Measurements from ENCODE around the gene NR2F1-AS1. TPM values are rescaled to one million over a fixed set of nuclear protein-coding genes. Genes with fewer than 3 reads are reported as not detected.

The NR2F1-AS1 gene
- total and polyA plus RNA-seq, 2 experiments from 2014 or later: 8.3 to 36.0 TPM

DNA sequence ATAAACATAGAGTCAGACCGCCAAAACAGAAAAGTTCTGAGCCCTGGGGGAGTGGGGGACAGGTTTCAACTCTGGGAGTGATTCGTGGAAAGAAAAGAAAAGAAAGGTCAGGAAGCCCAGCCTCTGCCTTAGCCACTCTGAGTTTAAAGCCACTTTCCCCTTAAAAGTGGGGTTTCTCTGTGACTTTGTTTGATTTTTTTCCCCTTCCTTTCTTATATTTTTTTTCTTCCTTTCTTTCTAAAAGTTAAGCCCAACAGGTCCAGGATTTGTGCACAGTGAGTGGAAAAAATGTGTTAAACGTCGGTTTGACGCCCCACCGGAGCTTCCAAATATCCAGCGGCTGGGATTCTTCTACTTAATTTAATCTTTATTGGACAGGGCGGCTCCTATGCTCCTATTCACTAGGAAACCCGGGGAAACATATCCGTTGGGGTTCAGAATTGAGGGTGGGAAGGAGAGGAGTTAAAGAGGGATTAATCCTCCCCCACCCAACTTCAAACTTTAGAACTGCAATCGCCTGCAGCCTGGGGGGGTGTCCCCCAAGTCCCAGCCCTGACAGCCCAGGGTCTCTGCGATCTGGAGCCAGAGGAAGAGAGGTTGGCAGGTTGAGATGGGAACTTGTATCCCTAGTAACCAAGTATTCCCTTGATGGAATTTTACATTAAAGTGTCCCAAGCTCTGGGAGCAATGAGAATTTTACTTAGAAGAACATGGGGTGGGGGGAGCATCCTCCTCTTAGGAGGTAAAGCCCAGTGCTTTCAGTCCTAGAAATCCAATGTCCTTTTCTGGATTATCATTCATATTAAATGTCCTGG, 6.3 kb downstream of the NR2F1-AS1 start:
- Histone ChIP-seq H3K9me2 (ENCODE audit: insufficient read depth) (no peaks in the 10 kb centered on the region), H3K9ac (no peak overlapping the region), H3F3A (ENCODE audit: insufficient read depth) (no peaks in the 10 kb centered on the region), H3K27me3 (replicated peaks; ENCODE audit: insufficient read depth) (no peaks in the 10 kb centered on the region), H3K4me3 (no peak overlapping the region), H3K4me1 (ENCODE audit: insufficient read depth) (0 out of 2 replicates have a peak, but pooled peaks cover 5% of the 10 kb centered on the region), H3K79me2 (ENCODE audit: insufficient read depth) (peaks cover 89% of the 10 kb centered on the region), H2AFZ (no peak overlapping the region), H4K20me1 (ENCODE audit: insufficient read depth) (no peaks in the 10 kb centered on the region), H3K4me2 (ENCODE audit: unreplicated experiment) (no peak overlapping the region), H3K27ac (no peak overlapping the region), H3K36me3 (ENCODE audit: low read depth) (no peaks in the 10 kb centered on the region), H3K9me3 (ENCODE audit: low read depth) (no peaks in the 10 kb centered on the region)
- no peak for TF ChIP-seq EZH2 (IDR thresholded peaks at IDR 0.05; ENCODE audit: insufficient read depth, poor library complexity, severe bottlenecking)
- no peak for TF ChIP-seq EZH2phosphoT487 (IDR thresholded peaks at IDR 0.05; ENCODE audit: insufficient read depth, low read depth)
- DNase-seq: no peak
- WGBS, 2 experiments (ENCODE audit: low coverage in 1 of 2, low lambda C conversion rate in 2 of 2, missing lambda C conversion rate in 2 of 2): 74 to 76% methylated on average over 12 of the region's 12 CpGs
- in situ Hi-C loops (cut with MboI): loop anchor here (25.0 kb wide), 1 partner anchor 1262 kb away; no protein-coding TSS in a partner anchor

DNA sequence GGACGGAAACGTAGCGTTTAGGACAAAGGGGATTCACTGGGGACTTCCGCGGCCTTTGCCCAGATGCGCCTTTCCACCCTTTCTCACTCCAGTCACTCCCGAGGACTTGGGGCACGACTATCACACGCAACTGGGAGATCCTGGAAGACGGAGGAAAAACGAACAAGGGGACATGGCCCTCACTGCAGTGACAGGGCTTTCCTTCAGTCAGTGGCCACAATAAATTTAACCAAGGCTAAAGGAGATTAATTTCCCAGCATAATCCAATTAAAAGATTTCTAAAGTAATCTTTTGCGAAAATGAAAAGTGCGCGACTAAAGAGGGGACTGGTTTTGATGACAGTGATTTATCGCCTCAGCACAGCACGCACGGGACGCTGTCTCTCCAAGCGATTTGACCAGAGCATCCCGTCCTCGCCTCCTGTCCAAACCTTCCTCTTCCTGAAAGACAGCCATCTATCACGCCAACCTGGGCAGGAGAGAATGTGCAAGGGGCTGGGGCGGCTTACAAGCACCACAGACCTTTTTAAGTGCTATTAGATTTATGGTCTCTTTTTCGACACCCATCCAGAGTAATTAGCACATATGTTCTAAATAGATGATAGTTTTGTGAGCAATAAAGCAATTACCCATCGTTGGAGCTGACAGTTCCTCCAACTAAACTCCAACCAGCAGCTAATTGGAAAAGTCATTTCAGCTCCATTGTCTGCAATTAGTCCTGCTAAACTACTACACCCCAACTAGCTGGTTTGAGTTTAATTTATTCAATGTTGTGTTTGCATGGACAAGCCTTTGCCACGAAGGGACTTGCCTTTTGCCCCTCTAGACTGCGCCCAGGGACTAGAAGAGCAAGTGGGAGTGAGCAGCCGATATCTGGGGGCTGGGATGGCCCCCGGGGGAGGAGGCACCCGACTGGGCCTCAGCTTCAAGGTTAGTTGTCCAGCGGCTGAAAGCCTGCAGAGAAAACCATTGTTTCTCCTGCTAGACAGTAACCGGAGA, 7.4 kb downstream of the NR2F1-AS1 start:
- Histone ChIP-seq H3K27ac (no peak overlapping the region), H4K20me1 (ENCODE audit: insufficient read depth) (no peaks in the 10 kb centered on the region), H2AFZ (no peak overlapping the region), H3K4me2 (ENCODE audit: unreplicated experiment) (no peak overlapping the region), H3K36me3 (ENCODE audit: low read depth) (no peaks in the 10 kb centered on the region), H3K9ac (no peak overlapping the region), H3K4me1 (ENCODE audit: insufficient read depth) (no peaks in the 10 kb centered on the region), H3K9me2 (ENCODE audit: insufficient read depth) (no peaks in the 10 kb centered on the region), H3K9me3 (ENCODE audit: low read depth) (no peaks in the 10 kb centered on the region), H3F3A (ENCODE audit: insufficient read depth) (no peaks in the 10 kb centered on the region), H3K79me2 (ENCODE audit: insufficient read depth) (peaks cover 90% of the 10 kb centered on the region), H3K27me3 (replicated peaks; ENCODE audit: insufficient read depth) (no peaks in the 10 kb centered on the region), H3K4me3 (peak overlapping the region; percentile 62)
- DNase-seq: no peak
- in situ Hi-C loops (cut with MboI): no loop called here
- TF ChIP-seq EZH2phosphoT487 (IDR thresholded peaks at IDR 0.05; ENCODE audit: insufficient read depth, low read depth) (no peak), EZH2 (IDR thresholded peaks at IDR 0.05; ENCODE audit: insufficient read depth, poor library complexity, severe bottlenecking) (no peak)
- WGBS, 2 experiments (ENCODE audit: low coverage in 1 of 2, low lambda C conversion rate in 2 of 2, missing lambda C conversion rate in 2 of 2): 74 to 76% methylated on average over 32 of the region's 32 CpGs

DNA sequence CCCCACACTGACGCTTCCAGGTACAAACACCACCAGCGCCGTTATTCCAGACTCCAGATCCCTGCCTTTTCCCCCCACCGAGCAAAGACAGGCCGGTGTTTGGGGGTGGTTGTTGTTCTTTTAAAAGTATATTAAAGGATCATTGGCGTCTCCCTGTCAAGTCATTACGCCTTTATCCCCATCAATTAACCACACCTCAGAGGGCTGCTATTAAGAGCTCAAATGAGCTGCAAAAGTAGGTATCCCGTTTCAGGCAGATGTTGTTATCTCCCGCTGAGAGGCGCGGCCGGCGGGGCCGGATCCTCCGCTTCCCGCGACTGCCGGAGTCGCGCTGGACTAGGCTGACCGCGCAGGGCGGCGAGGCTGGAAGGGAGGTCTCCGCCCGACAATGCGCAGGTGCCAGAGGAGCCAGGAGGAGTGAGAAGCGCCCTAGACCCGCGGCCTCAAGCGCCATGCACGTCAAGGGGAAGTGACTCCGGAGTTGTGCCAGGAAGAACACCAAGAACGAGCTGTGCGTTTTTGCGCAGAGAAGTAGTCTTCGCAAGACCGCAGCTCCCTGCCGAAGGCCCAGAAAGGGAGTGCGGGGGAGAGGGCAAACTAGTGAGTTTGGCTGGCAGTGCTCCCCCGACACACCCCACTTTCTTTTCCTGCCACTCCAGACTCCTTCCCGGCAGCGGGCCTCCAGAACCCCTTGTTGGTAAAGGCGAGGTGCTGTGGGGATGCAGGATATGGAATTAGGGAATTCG, 8.2 kb downstream of the NR2F1-AS1 start:
- Histone ChIP-seq H3F3A (ENCODE audit: insufficient read depth) (no peaks in the 10 kb centered on the region), H3K9me2 (ENCODE audit: insufficient read depth) (no peaks in the 10 kb centered on the region), H3K27ac (no peak overlapping the region), H3K4me3 (peak overlapping the region; percentile 62), H2AFZ (peak overlapping the region; percentile 66), H3K9ac (no peak overlapping the region), H3K36me3 (ENCODE audit: low read depth) (no peaks in the 10 kb centered on the region), H3K4me1 (ENCODE audit: insufficient read depth) (no peaks in the 10 kb centered on the region), H3K4me2 (ENCODE audit: unreplicated experiment) (peak overlapping the region; percentile 62), H3K79me2 (ENCODE audit: insufficient read depth) (peaks cover 90% of the 10 kb centered on the region), H3K9me3 (ENCODE audit: low read depth) (no peaks in the 10 kb centered on the region), H4K20me1 (ENCODE audit: insufficient read depth) (no peaks in the 10 kb centered on the region), H3K27me3 (replicated peaks; ENCODE audit: insufficient read depth) (no peaks in the 10 kb centered on the region)
- WGBS, 2 experiments (ENCODE audit: low coverage in 1 of 2, low lambda C conversion rate in 2 of 2, missing lambda C conversion rate in 2 of 2): 19 to 24% methylated on average over 44 to 45 of the region's 45 CpGs
- DNase-seq: peak; percentile 47
- TF ChIP-seq EZH2 (IDR thresholded peaks at IDR 0.05; ENCODE audit: insufficient read depth, poor library complexity, severe bottlenecking) (no peak), EZH2phosphoT487 (IDR thresholded peaks at IDR 0.05; ENCODE audit: insufficient read depth, low read depth) (no peak)
- in situ Hi-C loops (cut with MboI): no loop called here
